ENCODE results near the gene POLE4.

The POLE4 gene

GRCh38 chr2:74951211-74951754 is 7.2 kb upstream of the POLE4 start:
- Mint-ChIP-seq H3K27ac (no peak overlapping the region), H3K4me3 (no peak overlapping the region), H3K27me3 (peaks cover 4% of the 10 kb centered on the region), H3K4me1 (peaks cover 26% of the 10 kb centered on the region), H3K9me3 (peaks cover 23% of the 10 kb centered on the region), H3K36me3 (peaks cover 47% of the 10 kb centered on the region)
- CTCF ChIA-PET, result no interaction called here
- DNase-seq, result no peak

GRCh38 chr2:74952575-74952974 is 5.9 kb upstream of the POLE4 start:
- Mint-ChIP-seq H3K27me3 (peaks cover 4% of the 10 kb centered on the region), H3K4me1 (peaks cover 28% of the 10 kb centered on the region)
- CTCF ChIA-PET, result interaction anchor here (0.5 to 0.7 kb wide), 2 partner anchors 13 to 33 kb away, joined by 3 to 4 read pairs; no protein-coding TSS in a partner anchor

GRCh38 chr2:74953796-74954499 is 4.5 kb upstream of the POLE4 start:
- H3K4me1 Mint-ChIP-seq, result peaks cover 37% of the 10 kb centered on the region
- H3K36me3 Mint-ChIP-seq, result peaks cover 48% of the 10 kb centered on the region
- no peak overlapping the region for H3K4me3 Mint-ChIP-seq
- no peak for DNase-seq
- CTCF ChIA-PET, result interaction anchor here (1.1 kb wide), 1 partner anchor 9 kb away, joined by 3 read pairs; no protein-coding TSS in a partner anchor
- peaks cover 4% of the 10 kb centered on the region for H3K27me3 Mint-ChIP-seq
- H3K9me3 Mint-ChIP-seq, result peaks cover 25% of the 10 kb centered on the region
- no peak overlapping the region for H3K27ac Mint-ChIP-seq

More at GRCh38 chr2:74952575-74952974, 5.9 kb upstream of the POLE4 start:
- no peak for DNase-seq
- Mint-ChIP-seq H3K27ac (no peak overlapping the region), H3K9me3 (peaks cover 23% of the 10 kb centered on the region), H3K36me3 (peaks cover 47% of the 10 kb centered on the region), H3K4me3 (no peak overlapping the region)

GRCh38 chr2:74954500-74954874 is 4.0 kb upstream of the POLE4 start:
- Mint-ChIP-seq H3K4me1 (peaks cover 42% of the 10 kb centered on the region), H3K4me3 (no peak overlapping the region), H3K27me3 (peaks cover 4% of the 10 kb centered on the region), H3K27ac (no peak overlapping the region), H3K36me3 (peaks cover 47% of the 10 kb centered on the region), H3K9me3 (peaks cover 21% of the 10 kb centered on the region)
- no peak for DNase-seq
- CTCF ChIA-PET, result interaction anchor here (1.1 kb wide), 1 partner anchor 9 kb away, joined by 3 read pairs; no protein-coding TSS in a partner anchor

- Mint-ChIP-seq H3K9me3 (peaks cover 7% of the 10 kb centered on the region), H3K4me3 (peak overlapping the region; percentile 74), H3K27me3 (peaks cover under 1% of the 10 kb centered on the region), H3K4me1 (peaks cover 64% of the 10 kb centered on the region), H3K27ac (peak overlapping the region; percentile 79), H3K36me3 (peaks cover 49% of the 10 kb centered on the region)
- CTCF ChIA-PET, result no interaction called here
- DNase-seq, result no peak
Observed at GRCh38 chr2:74957886-74958273, 563 bp upstream of the POLE4 start.

GRCh38 chr2:74959106-74959751 is 786 bp downstream of the POLE4 start:
- Mint-ChIP-seq H3K36me3 (peaks cover 50% of the 10 kb centered on the region), H3K4me3 (peak overlapping the region; percentile 74), H3K4me1 (peaks cover 53% of the 10 kb centered on the region), H3K9me3 (peaks cover 3% of the 10 kb centered on the region), H3K27me3 (no peaks in the 10 kb centered on the region), H3K27ac (peak overlapping the region; percentile 93)
- DNase-seq, result peak; percentile 26
- CTCF ChIA-PET, result no interaction called here

GRCh38 chr2:74966887-74967286 is 8.4 kb downstream of the POLE4 start:
- Mint-ChIP-seq H3K4me1 (peaks cover 33% of the 10 kb centered on the region), H3K27ac (peak overlapping the region; percentile 79)
- CTCF ChIA-PET, result no interaction called here

GRCh38 chr2:74975016-74975415 is 16.6 kb downstream of the POLE4 start:
- no peaks in the 10 kb centered on the region for H3K4me1 Mint-ChIP-seq
- no peak overlapping the region for H3K27ac Mint-ChIP-seq
- DNase-seq, result no peak
- H3K4me3 Mint-ChIP-seq, result no peak overlapping the region
- CTCF ChIA-PET, result no interaction called here
- H3K9me3 Mint-ChIP-seq, result no peaks in the 10 kb centered on the region
- no peaks in the 10 kb centered on the region for H3K27me3 Mint-ChIP-seq
- H3K36me3 Mint-ChIP-seq, result peaks cover 7% of the 10 kb centered on the region

More at GRCh38 chr2:74966887-74967286, 8.4 kb downstream of the POLE4 start:
- peaks cover 60% of the 10 kb centered on the region for H3K36me3 Mint-ChIP-seq
- peak overlapping the region; percentile 2 for H3K4me3 Mint-ChIP-seq
- peaks cover 15% of the 10 kb centered on the region for H3K9me3 Mint-ChIP-seq
- H3K27me3 Mint-ChIP-seq, result no peaks in the 10 kb centered on the region
- no peak for DNase-seq

- Mint-ChIP-seq H3K4me3 (no peak overlapping the region), H3K9me3 (no peaks in the 10 kb centered on the region), H3K4me1 (no peaks in the 10 kb centered on the region), H3K27me3 (no peaks in the 10 kb centered on the region), H3K27ac (no peak overlapping the region), H3K36me3 (peaks cover 4% of the 10 kb centered on the region)
- no peak for DNase-seq
- CTCF ChIA-PET, result no interaction called here
Observed at GRCh38 chr2:74979844-74980243, 21.4 kb downstream of the POLE4 start.

GRCh38 chr2:74982577-74982976 is 24.1 kb downstream of the POLE4 start:
- Mint-ChIP-seq H3K27me3 (no peaks in the 10 kb centered on the region), H3K36me3 (peaks cover 1% of the 10 kb centered on the region), H3K27ac (no peak overlapping the region), H3K4me3 (no peak overlapping the region), H3K9me3 (no peaks in the 10 kb centered on the region), H3K4me1 (no peaks in the 10 kb centered on the region)
- no peak for DNase-seq
- CTCF ChIA-PET, result interaction anchor here (1.3 kb wide), 1 partner anchor 81 kb away, joined by 3 read pairs; no protein-coding TSS in a partner anchor

- CTCF ChIA-PET, result interaction anchor here (0.9 to 1.3 kb wide), 2 partner anchors 65 to 80 kb away, joined by 3 read pairs; no protein-coding TSS in a partner anchor
Observed at GRCh38 chr2:74983631-74984392, 25.4 kb downstream of the POLE4 start.

GRCh38 chr2:74984947-74985637 is 26.6 kb downstream of the POLE4 start:
- Mint-ChIP-seq H3K4me3 (no peak overlapping the region), H3K27me3 (no peaks in the 10 kb centered on the region)
- CTCF ChIA-PET, result interaction anchor here (0.9 kb wide), 1 partner anchor 66 kb away, joined by 3 read pairs; no protein-coding TSS in a partner anchor

More at GRCh38 chr2:74983631-74984392, 25.4 kb downstream of the POLE4 start:
- H3K4me1 Mint-ChIP-seq, result no peaks in the 10 kb centered on the region
- H3K9me3 Mint-ChIP-seq, result no peaks in the 10 kb centered on the region
- no peaks in the 10 kb centered on the region for H3K27me3 Mint-ChIP-seq
- H3K36me3 Mint-ChIP-seq, result peaks cover 1% of the 10 kb centered on the region
- DNase-seq, result no peak
- H3K27ac Mint-ChIP-seq, result no peak overlapping the region
- H3K4me3 Mint-ChIP-seq, result no peak overlapping the region

GRCh38 chr2:74985978-74986609 is 27.7 kb downstream of the POLE4 start:
- CTCF ChIA-PET, result no interaction called here
- H3K27ac Mint-ChIP-seq, result no peak overlapping the region
- no peaks in the 10 kb centered on the region for H3K9me3 Mint-ChIP-seq
- peaks cover 1% of the 10 kb centered on the region for H3K36me3 Mint-ChIP-seq
- H3K4me1 Mint-ChIP-seq, result no peaks in the 10 kb centered on the region
- H3K27me3 Mint-ChIP-seq, result no peaks in the 10 kb centered on the region
- no peak overlapping the region for H3K4me3 Mint-ChIP-seq
- DNase-seq, result no peak

More at GRCh38 chr2:74984947-74985637, 26.6 kb downstream of the POLE4 start:
- Mint-ChIP-seq H3K27ac (no peak overlapping the region), H3K9me3 (no peaks in the 10 kb centered on the region), H3K4me1 (no peaks in the 10 kb centered on the region), H3K36me3 (peaks cover 1% of the 10 kb centered on the region)
- DNase-seq, result no peak

All from activated naive CD4-positive, alpha-beta T cell treated with anti-CD3 and anti-CD28 coated beads, Interleukin-2, amount 10 ng/mL, durations not matched to agents 7 days and 5 days (primary cell).